COLO668 (cell line): ENCODE results near the gene INTS3.

ENCODE experiments used
- DNase-seq: peaks from one replicate; lab custom pipeline; 2025; ENCODE audit not compliant: unreplicated experiment; lab: John Stamatoyannopoulos, UW

INTS3 gene, protein sequence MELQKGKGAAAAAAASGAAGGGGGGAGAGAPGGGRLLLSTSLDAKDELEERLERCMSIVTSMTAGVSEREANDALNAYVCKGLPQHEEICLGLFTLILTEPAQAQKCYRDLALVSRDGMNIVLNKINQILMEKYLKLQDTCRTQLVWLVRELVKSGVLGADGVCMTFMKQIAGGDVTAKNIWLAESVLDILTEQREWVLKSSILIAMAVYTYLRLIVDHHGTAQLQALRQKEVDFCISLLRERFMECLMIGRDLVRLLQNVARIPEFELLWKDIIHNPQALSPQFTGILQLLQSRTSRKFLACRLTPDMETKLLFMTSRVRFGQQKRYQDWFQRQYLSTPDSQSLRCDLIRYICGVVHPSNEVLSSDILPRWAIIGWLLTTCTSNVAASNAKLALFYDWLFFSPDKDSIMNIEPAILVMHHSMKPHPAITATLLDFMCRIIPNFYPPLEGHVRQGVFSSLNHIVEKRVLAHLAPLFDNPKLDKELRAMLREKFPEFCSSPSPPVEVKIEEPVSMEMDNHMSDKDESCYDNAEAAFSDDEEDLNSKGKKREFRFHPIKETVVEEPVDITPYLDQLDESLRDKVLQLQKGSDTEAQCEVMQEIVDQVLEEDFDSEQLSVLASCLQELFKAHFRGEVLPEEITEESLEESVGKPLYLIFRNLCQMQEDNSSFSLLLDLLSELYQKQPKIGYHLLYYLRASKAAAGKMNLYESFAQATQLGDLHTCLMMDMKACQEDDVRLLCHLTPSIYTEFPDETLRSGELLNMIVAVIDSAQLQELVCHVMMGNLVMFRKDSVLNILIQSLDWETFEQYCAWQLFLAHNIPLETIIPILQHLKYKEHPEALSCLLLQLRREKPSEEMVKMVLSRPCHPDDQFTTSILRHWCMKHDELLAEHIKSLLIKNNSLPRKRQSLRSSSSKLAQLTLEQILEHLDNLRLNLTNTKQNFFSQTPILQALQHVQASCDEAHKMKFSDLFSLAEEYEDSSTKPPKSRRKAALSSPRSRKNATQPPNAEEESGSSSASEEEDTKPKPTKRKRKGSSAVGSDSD

DNA sequence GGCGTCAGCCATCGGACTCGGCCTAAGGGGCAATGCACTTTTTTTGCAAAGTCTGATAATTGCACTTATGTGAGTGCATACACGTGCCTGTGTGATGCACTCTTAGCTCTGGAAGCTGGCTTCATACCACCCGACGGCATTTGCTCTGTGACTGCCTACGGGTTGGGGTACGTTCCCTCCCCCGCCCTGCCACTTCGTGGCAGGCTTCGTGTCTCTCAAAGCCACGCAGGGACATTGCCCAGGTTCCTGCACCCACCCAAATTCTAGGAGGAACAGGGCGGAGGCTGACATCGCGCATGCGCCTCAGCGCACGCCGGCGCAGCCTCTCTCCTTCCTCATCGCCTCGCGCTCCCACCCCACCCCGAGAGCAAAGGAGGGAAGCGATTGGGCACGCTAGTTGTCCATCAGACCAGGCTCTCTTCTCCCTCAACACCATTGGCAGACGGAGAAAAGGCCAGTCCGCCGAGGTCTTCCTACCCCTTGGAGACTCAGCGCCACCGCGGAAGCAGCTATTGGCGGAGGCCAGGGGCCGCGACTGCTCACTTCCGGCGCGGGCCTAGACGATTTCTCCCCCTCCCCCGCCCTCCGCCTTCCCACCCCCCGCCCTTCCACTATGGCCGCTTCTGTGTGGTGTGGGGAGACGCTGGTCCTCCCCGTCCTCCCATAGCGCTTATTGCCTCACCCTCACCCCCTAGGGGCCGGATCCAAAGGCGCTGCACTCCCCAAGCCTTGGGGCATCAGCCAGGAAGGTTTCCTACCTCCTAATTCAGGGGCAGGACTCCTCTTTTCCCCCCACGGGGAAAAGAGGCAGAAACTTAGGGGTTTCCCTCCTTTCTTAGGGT is at the start of gene INTS3:
INTS3 (plus strand) TSS at position 588 of the 842 bp plus-strand sequence. CDS start 585 bp downstream, outside the sequence.
- peak; percentile 100 for DNase-seq

DNA sequence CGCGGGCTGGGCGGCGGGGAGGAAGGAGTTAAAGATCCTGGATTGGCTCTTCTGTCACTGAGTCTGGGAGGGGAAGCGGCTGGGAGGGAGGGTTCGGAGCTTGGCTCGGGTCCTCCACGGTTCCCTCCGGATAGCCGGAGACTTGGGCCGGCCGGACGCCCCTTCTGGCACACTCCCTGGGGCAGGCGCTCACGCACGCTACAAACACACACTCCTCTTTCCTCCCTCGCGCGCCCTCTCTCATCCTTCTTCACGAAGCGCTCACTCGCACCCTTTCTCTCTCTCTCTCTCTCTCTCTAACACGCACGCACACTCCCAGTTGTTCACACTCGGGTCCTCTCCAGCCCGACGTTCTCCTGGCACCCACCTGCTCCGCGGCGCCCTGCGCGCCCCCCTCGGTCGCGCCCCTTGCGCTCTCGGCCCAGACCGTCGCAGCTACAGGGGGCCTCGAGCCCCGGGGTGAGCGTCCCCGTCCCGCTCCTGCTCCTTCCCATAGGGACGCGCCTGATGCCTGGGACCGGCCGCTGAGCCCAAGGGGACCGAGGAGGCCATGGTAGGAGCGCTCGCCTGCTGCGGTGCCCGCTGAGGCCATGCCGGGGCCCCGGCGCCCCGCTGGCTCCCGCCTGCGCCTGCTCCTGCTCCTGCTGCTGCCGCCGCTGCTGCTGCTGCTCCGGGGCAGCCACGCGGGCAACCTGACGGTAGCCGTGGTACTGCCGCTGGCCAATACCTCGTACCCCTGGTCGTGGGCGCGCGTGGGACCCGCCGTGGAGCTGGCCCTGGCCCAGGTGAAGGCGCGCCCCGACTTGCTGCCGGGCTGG is 49.1 kb upstream of the INTS3 start, which contains the start of gene NPR1:
NPR1 (plus strand) TSS at position 170 of the 818 bp plus-strand sequence; CDS start at position 591, 421 bp downstream.
- DNase-seq = peak; percentile 47

DNA sequence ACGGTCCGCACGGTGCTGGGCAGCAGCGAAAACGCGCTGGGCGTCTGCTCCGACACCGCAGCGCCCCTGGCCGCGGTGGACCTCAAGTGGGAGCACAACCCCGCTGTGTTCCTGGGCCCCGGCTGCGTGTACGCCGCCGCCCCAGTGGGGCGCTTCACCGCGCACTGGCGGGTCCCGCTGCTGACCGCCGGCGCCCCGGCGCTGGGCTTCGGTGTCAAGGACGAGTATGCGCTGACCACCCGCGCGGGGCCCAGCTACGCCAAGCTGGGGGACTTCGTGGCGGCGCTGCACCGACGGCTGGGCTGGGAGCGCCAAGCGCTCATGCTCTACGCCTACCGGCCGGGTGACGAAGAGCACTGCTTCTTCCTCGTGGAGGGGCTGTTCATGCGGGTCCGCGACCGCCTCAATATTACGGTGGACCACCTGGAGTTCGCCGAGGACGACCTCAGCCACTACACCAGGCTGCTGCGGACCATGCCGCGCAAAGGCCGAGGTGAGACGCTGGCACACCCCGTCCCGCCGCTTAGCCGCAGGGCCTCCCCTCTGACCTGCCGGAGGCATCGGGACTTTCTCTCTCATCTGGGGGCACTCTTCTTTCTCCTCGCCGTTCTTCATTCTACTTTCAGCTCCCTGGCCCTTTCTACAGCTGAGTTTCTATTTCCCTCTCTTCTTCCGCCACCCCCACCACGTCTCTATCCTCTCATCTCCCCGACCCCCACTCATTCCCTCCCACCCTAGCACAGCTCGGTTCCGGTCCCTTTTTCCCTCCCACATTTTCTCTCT is 48.3 kb upstream of the INTS3 start:
- DNase-seq = peak; percentile 50

DNA sequence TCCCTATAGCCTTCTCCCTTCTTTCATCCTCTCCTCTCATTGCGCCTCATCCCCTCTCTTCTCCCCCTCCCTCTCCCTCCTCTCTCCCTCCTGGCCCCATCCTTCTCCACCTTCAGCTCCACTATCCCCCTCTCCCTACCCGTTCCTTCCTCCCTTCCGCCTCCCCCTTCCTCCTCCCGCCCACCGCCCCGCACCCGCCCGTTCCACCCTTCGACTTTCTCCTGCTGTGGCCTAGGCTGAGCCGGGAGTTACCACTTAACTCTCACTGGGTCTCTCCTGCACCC is 47.8 kb upstream of the INTS3 start:
- DNase-seq = no peak

DNA sequence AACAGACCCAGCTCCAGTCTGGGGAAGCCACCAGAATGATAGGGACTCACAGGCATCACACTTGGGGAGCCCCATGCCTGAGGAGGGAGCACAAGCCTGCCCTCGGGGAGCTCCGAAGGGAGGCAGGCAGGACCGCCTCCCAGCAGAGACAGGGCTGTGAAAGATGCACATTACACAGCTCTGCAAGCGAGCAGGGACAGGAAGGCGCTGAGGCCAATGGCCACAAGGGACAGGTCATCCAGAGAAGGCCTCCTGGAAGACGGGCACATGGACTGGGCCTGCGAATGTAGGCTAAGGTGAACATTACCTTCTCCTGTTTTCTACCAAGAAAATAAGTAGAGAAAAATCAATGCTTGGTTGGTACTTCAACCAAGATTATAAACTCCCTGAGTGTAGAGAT is 45.1 kb upstream of the INTS3 start:
- DNase-seq = no peak

DNA sequence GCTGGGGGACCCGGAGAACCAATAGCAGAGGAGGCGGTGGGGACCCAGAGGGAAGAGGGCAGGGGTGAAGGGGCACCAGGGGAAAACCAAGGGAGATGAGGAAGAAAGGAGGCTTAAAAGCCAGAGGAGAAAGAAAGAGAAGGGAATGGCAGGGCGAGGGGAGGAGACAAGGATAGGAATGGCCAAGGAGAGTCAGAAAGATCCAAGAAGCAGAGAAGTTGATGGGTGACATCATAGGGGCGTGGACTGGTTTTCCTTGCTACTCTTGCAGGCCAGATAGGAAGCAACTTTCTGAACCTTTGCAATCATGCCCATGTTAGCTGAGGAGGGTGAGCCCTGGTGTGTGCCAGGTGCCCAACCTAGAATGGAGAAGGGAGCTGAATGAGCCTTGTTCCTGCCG is 44.0 kb upstream of the INTS3 start:
- DNase-seq = no peak

DNA sequence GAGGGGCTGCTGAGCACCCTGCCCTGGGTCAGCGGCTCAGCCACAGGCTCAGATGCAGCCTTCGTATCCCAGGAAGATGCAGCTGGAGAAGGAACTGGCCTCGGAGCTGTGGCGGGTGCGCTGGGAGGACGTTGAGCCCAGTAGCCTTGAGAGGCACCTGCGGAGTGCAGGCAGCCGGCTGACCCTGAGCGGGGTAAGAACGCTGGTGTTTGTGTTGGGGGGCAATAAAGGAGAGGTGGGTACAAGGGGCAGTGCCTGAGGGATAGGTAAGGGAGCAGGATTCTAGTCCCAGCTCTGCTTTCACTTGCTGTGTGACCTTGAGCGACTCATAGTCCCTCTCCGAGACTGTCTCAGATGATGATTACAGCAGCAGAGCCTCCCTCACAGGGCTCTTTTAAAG is 43.0 kb upstream of the INTS3 start:
- no peak for DNase-seq

DNA sequence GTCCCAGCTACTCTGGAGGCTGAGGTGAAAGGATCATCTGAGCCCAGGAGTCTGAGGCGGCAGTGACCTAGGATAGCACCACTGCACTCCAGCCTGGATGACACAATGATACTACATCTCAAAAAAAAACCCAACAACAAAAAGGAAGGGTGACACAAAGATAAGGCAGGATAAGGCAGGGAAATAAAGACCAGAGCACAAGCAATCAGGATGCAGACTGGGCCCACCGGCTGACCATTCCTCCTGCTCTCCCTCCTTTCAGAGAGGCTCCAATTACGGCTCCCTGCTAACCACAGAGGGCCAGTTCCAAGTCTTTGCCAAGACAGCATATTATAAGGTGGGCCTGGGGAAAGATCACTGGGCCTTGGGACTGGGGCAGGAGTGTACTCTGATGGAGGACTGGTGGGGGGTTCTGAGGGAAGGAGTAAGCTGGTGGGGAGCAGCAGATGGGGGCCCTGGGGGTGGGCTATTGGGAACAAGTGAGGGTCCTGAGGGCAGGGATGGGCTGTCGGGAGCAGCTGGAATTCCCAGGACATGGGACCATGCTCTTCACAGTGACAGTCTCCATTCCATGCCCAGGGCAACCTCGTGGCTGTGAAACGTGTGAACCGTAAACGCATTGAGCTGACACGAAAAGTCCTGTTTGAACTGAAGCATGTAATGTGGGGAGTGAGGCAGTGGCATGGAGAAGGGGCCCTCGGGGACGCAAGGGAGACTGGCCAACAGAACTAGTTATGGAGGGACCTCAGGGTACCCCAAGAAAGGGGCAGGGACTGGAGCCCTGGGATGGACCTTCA is 42.1 kb upstream of the INTS3 start:
- DNase-seq = no peak

DNA sequence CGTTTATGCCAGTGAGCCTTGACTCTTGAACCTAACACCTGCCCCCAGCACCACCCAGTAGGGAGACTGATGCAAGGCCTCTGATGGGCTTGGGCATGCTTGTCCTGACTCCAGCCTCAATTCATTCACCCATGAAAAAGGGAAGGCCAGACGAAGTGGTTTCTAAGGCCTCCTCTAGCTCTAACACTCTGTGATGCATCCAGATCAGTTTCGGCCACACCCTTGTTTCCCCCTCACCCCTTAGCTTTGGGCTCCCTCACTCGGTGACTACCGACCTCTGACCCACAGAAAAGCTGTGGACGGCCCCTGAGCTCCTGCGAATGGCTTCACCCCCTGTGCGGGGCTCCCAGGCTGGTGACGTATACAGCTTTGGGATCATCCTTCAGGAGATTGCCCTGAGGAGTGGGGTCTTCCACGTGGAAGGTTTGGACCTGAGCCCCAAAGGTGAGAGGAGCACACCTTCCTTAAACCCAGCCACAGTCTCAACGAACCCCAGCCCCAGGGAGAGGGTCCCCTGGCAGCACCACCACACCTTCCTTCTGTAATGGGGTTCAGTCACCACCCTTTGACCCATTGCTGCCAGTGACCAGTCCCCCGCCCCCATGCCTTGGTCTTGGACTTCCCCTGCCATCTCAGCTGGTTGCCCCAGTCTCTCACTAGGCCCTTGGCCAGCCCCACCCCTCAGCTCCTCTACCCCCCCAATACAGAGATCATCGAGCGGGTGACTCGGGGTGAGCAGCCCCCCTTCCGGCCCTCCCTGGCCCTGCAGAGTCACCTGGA is 40.3 kb upstream of the INTS3 start:
- no peak for DNase-seq

DNA sequence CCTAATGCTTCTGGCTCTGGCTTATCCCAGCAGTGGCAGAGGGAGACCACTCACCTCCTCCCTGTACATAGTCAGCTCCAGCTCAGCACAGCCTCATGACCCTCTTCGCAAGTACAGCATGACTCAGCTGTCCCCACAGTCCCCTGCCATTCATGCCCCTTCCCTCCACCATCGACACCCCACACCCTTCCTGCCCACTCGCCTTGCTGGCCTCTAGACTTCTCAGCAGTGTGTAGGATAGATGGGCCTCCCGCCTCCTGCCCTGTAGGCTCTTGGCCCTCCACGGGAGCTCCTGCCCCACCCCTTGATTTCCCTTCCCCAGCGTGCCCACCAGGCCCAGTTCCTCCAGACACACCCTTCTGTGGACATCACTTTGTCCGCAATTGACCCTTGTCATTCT is 39.6 kb upstream of the INTS3 start:
- DNase-seq = no peak

DNA sequence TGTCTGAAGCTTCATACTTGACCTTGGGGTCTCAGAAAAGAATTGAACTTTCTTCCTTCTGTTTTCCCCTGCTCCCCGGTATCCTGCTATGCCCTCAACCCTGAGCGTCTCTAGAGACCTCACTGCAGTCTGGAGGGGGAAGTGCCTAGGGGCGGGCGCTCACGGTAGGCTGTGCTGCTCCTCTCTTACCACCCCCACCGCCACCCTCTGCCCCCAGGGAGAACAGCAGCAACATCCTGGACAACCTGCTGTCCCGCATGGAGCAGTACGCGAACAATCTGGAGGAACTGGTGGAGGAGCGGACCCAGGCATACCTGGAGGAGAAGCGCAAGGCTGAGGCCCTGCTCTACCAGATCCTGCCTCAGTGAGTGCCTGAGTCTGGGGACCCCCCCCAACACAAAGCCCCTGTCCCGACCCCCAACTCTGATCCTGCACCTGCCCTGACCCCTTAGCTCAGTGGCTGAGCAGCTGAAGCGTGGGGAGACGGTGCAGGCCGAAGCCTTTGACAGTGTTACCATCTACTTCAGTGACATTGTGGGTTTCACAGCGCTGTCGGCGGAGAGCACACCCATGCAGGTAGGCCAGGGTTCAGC is 39.0 kb upstream of the INTS3 start:
- no peak for DNase-seq

DNA sequence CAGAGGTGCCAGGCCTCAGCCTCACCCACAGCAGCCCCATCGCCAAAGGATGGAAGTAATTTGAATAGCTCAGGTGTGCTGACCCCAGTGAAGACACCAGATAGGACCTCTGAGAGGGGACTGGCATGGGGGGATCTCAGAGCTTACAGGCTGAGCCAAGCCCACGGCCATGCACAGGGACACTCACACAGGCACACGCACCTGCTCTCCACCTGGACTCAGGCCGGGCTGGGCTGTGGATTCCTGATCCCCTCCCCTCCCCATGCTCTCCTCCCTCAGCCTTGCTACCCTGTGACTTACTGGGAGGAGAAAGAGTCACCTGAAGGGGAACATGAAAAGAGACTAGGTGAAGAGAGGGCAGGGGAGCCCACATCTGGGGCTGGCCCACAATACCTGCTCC is 34.4 kb upstream of the INTS3 start:
- DNase-seq = no peak

DNA sequence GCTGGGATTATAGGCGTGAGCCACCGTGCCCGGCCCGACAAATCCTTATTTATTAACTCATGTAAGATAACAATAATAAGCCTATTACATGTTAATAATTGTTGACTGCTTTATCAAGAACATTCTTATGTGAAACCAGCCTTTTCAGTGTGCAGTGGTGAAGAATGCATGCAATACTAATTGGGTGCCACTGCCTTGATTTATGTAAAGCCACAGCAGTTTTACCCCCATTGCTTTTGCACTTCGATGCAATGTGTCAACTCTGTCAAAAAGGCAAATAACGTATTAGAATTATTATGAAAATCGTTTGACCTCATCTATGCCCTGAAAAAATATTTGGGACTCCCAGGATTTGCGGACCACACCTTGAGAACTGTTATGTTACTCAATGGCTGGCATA is 31.1 kb upstream of the INTS3 start:
- no peak for DNase-seq

DNA sequence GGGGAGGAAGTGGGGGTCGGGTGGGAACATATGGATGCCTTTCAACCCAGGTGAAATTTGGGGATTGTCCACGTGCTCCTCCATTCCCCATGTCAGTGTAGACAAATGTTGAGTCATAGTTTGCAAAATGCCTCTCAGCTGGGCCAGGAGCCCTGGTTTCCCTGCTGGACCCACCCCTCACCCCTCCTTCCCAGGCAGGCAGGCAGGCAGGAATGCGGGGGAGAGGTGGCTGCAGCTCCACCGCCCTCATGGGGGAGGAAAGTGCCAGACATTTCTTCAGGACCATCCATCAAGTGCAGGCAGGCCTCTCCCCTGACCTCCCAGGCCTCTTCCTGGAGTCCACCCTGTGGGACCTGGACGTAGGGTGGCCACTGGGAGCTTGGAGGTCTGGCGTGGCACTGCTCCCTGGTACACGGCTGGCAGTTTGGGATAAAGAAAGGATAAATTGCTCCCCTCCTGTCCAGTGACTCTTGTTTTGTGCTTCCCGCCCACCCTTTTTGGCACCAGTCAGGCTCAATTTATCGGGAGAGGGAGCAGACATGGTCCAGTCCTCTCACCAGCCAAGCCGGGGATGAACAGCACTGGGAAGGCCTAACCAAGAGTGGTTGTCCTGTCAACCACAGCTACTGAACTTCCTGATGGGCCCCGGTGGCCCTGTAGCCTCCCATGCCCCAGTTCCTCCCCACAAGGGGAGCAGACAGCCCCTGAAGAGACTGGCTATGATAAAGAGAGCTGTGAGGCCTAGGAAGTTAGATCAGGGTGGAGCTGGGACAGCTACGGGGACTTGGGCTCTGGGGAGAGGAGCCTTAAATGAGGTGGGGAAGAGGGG is 30.4 kb upstream of the INTS3 start:
- no peak for DNase-seq

DNA sequence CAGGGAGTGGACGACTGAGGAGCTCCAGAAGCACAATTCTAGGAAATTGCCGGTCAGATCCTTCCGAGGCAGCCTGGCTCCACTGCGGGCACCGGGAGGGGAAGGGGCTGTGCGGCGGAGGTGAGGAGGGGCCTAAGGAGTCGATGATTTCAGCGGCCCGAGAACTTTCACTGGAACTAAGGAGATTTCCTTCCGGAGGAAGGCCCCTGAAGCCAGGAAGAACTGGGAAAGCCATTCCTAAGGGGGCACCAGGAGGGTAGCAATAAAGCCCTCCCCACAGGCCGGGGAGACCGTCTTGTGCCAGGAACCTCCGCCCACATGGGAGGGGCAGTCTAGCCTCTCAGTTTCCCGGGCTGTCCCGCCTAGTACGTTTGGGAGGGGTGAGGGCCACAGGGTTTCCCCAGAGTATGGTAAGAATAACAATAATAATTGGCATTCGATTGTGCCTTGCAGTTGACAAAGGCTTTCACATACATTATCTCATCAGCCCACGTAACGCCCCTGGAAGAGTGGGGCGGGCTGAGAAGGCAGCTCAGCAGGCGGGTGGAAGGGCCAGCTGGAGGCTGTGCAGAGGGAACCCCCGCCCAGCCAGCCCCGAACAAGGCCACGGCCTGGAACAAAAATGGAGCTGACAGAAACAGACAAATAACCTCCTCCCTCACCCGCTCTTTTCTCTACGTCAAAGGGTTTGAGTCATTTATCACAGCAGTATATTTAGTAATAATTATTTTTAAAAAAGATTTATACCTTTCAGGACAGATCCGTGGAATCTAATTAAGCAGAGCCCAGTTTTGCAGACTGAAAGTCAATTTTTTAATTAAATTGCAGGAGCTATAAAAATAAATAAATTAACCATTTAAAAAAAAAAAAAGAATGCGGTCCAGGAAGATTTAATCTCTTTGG is 29.6 kb upstream of the INTS3 start:
- no peak for DNase-seq
